GM13976 (cell line): ENCODE results near the gene DCC.

Experiments used
- DNase-seq: peaks from one replicate; pipeline ENCODE4 v3.0.0; 2012; ENCODE audit warnings: low spot score
- in situ Hi-C: fragments of 300-500 bp; cut with MboI; formaldehyde crosslinking; loops from one replicate; pipeline ENCODE4 v1.12.0; 2022; ENCODE audit warnings: low sequenced_read_pairs, mixed read lengths, inconsistent platforms; ENCODE audit not compliant: unreplicated experiment
- TF ChIP-seq, protein P1 (sequence below): IDR thresholded peaks from 2 replicates; pipeline ENCODE4 v1.5.1; 2012; ENCODE audit warnings: borderline replicate concordance, mild to moderate bottlenecking; ENCODE audit not compliant: insufficient read depth; ENCODE audit errors: extremely low read depth, missing control alignments, control extremely low read depth

DCC gene

DNA sequence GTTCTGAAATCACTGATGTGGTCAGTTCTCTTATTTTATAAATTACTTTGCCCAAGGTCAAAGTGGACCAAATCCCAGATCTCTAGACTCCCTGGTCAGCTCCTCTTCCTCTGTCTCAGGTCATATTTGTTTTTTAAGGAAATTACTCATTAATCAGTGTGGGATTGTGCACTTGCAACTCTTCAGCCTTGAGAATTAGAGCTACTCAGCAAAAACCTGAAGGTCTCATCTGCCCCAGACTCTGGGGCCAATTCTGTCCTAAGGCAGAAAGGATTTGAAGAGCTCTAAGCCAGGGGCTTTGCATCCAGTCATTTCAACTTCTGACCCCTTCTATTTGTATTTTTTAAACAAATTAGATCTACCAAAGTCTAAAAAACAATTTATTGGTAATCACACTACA is 17.7 kb upstream of the DCC start:
- in situ Hi-C loops, result no loop called here

DNA sequence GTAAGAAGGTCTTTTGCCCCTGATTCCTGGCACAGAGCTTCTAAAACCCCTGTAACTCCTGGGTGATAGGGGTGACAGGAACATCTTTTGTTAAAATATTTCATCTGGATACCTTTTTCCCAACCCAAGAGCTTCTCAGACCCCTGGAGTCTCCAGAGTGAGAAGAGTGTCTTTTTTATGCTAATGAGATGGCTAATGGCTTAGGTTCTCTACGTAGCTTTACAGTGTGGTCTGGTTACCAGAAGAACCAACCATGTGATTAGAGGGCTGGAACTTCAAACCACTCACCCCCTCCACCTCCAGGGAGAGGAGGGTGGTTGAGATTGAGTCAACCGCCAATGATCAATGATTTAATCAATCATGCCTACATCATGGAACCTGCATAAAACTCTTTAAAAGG is 16.2 kb upstream of the DCC start:
- no peak for DNase-seq

More for the DNA sequence above, 17.7 kb upstream of the DCC start:
- TF ChIP-seq, protein P1, sequence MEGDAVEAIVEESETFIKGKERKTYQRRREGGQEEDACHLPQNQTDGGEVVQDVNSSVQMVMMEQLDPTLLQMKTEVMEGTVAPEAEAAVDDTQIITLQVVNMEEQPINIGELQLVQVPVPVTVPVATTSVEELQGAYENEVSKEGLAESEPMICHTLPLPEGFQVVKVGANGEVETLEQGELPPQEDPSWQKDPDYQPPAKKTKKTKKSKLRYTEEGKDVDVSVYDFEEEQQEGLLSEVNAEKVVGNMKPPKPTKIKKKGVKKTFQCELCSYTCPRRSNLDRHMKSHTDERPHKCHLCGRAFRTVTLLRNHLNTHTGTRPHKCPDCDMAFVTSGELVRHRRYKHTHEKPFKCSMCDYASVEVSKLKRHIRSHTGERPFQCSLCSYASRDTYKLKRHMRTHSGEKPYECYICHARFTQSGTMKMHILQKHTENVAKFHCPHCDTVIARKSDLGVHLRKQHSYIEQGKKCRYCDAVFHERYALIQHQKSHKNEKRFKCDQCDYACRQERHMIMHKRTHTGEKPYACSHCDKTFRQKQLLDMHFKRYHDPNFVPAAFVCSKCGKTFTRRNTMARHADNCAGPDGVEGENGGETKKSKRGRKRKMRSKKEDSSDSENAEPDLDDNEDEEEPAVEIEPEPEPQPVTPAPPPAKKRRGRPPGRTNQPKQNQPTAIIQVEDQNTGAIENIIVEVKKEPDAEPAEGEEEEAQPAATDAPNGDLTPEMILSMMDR, result no peak
- no peak for DNase-seq

DNA sequence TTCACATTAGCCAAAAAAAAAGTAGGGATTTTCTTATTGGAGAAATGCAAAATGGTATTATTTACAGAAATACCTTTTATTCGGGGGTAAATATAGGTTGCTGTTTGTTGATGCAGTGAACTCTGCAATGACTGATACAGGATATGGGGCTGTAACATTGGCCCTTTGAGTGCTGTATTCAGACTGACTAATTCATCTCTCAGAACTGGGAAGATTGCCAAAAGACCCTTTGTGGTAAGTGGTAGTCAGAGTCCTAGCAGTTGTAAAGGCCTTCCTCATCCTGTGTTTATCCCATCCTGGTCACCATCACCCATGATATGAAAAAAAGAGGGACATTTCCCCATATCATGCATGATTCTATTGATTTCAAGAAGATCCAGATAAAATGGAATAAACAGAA is 14.0 kb upstream of the DCC start:
- in situ Hi-C loops, result loop anchor here (25.0 kb wide), 1 partner anchor 361 kb away; no protein-coding TSS in a partner anchor
- no peak for DNase-seq
- TF ChIP-seq, protein P1, result no peak

More for the DNA sequence above, 16.2 kb upstream of the DCC start:
- TF ChIP-seq, protein P1, result no peak
- in situ Hi-C loops, result no loop called here

DNA sequence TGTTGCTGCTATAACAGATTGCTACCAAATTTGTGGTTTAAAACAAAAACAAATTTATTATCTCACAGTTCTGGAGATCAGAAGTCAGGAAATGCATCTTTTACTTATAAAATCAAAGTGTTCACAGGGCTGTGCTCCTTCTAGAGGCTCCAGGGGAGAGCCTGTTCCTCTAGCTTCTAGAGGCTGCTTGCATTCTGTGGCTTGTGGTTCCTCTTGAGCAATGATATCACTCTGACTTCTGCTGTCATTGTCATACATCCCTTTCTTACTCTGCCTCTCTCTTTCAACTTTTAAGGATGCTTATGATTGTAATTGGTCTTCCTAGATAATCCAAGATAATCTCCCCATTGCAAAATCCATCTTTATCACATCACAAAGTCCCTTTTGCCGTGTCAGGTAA is 6.1 kb upstream of the DCC start:
- in situ Hi-C loops, result loop anchor here (25.0 kb wide), 1 partner anchor 353 kb away; no protein-coding TSS in a partner anchor
- TF ChIP-seq, protein P1, result no peak
- DNase-seq, result no peak

DNA sequence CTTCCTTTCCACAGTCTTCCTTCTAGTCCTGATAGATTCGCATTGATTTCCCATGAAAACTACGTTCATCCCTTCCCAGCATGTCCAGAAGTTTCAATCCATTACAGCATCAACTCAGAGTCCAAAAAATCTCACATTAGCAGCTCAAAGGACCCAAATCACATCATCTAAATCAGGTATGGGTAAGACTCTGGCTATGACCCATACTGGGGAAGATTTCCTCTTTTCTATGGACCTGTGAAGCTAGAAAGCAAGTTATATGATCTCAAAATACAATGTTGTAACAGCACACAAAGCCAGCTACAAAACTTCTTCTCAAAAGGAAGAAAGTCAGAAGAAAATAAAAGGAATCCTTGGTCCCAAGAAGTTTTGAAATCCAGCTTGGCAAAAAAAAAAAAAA is 5.7 kb upstream of the DCC start:
- TF ChIP-seq, protein P1, result no peak

DNA sequence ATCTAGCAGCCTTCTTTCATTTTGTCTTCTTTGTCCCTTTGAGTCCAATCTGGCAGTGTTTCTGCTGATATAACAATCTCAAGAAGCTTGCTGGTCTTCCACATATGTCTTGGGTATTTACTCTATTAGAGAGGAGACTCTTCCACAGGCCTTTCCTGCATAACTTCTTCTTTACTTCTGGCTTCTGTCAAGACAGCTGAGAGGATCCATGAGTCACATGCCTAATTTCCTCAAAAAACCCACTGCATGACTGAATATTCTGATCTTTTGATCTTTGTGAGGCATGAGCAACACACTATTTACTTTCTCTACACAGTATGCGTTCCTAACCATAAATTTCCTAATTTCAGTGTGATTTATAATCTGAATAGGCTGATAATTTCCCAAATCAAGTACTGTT is 5.1 kb upstream of the DCC start:
- no peak for DNase-seq
- TF ChIP-seq, protein P1, result no peak
- in situ Hi-C loops, result loop anchor here (25.0 kb wide), 1 partner anchor 352 kb away; no protein-coding TSS in a partner anchor

More for the DNA sequence above, 5.7 kb upstream of the DCC start:
- in situ Hi-C loops, result loop anchor here (25.0 kb wide), 1 partner anchor 353 kb away; no protein-coding TSS in a partner anchor
- DNase-seq, result no peak
